KMS-11 (cell line): Measurements from ENCODE around the gene PRKAB1.

ENCODE experiments used
- H2AFZ ChIP-seq: fragments of 200-600 bp; sonication (generic); 2 replicates; pipeline ENCODE4 v1.6.1; 2016; ENCODE audit warnings: antibody characterized with exemption, mixed run types, low read depth
- H3K27ac ChIP-seq: fragments of 200-600 bp; sonication (generic); 2 replicates; pipeline ENCODE4 v1.6.1; 2016; ENCODE audit warnings: mild to moderate bottlenecking, mixed run types
- H3K27me3 ChIP-seq: fragments of 200-600 bp; sonication (generic); 2 replicates; pipeline ENCODE4 v1.6.1; 2017; ENCODE audit warnings: mild to moderate bottlenecking, low read depth, mixed run types, moderate library complexity; ENCODE audit not compliant: insufficient read depth
- H3K36me3 ChIP-seq: fragments of 200-600 bp; sonication (generic); 2 replicates; pipeline ENCODE4 v1.6.1; 2017; ENCODE audit warnings: mild to moderate bottlenecking, mixed run types; ENCODE audit not compliant: insufficient read depth
- H3K4me1 ChIP-seq: fragments of 200-600 bp; sonication (generic); 2 replicates; pipeline ENCODE4 v1.6.1; 2016; ENCODE audit warnings: mild to moderate bottlenecking, low read depth, mixed run types; ENCODE audit not compliant: poor library complexity, severe bottlenecking
- H3K4me2 ChIP-seq: fragments of 200-600 bp; sonication (generic); 2 replicates; pipeline ENCODE4 v1.7.0; 2016; ENCODE audit warnings: mild to moderate bottlenecking, mixed run types
- H3K4me3 ChIP-seq: fragments of 200-600 bp; sonication (generic); IDR thresholded peaks from 2 replicates; pipeline ENCODE4 v1.6.1; 2017; ENCODE audit warnings: low read depth, low read length, mixed read lengths; ENCODE audit not compliant: insufficient read depth
- H3K79me2 ChIP-seq: fragments of 200-600 bp; sonication (generic); 2 replicates; pipeline ENCODE4 v1.6.1; 2016; ENCODE audit warnings: low read depth, mixed run types; ENCODE audit not compliant: insufficient read depth
- H3K9ac ChIP-seq: fragments of 200-600 bp; sonication (generic); 2 replicates; pipeline ENCODE4 v1.6.1; 2016; ENCODE audit warnings: mild to moderate bottlenecking, mixed run types
- H4K20me1 ChIP-seq: fragments of 200-600 bp; sonication (generic); 2 replicates; pipeline ENCODE4 v1.6.1; 2016; ENCODE audit warnings: mild to moderate bottlenecking, mixed run types; ENCODE audit not compliant: insufficient read depth
- CTCF ChIP-seq: fragments of 200-600 bp; sonication (generic); conservative IDR thresholded peaks from 2 replicates; pipeline ENCODE4 v1.6.1; 2017; ENCODE audit warnings: low read depth, mild to moderate bottlenecking, antibody characterized with exemption, low read length, moderate library complexity, mixed read lengths

PRKAB1 gene

GRCh38 chr12:119720349-119720748 is 52.4 kb downstream of the PRKAB1 start:
- TF ChIP-seq CTCF: no peak

DNA sequence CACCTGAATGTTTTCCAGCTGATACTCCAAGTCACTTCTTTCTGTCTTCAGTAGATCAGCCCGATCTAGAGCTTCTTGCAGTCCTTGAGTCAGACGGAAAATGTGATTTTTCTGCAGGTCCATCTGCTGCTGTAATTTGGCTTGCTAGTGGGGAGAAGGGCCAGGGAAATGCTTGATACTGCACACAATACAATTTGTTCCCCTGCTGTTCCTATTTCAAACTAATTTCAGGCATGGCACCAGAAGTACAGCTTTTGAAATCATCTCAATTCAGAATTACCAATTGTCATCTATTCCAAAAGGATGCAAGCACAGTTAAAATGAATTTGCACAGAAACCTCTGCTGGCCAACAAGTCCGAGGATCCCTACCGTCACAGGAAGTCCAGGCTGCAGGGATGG is 53.4 kb downstream of the PRKAB1 start:
- no peak overlapping the region for H2AFZ ChIP-seq
- no peak overlapping the region for H3K4me3 ChIP-seq
- H3K4me1 ChIP-seq: no peaks in the 10 kb centered on the region
- no peaks in the 10 kb centered on the region for H3K79me2 ChIP-seq
- H4K20me1 ChIP-seq: no peaks in the 10 kb centered on the region
- no peak overlapping the region for H3K9ac ChIP-seq
- TF ChIP-seq CTCF: no peak
- H3K4me2 ChIP-seq: no peak overlapping the region
- no peaks in the 10 kb centered on the region for H3K36me3 ChIP-seq
- H3K27me3 ChIP-seq: no peaks in the 10 kb centered on the region
- H3K27ac ChIP-seq: no peak overlapping the region

More at GRCh38 chr12:119720349-119720748, 52.4 kb downstream of the PRKAB1 start:
- no peaks in the 10 kb centered on the region for H3K79me2 ChIP-seq
- no peaks in the 10 kb centered on the region for H3K36me3 ChIP-seq
- H3K27me3 ChIP-seq: no peaks in the 10 kb centered on the region
- no peak overlapping the region for H3K9ac ChIP-seq
- no peak overlapping the region for H3K4me2 ChIP-seq
- no peaks in the 10 kb centered on the region for H3K4me1 ChIP-seq
- no peaks in the 10 kb centered on the region for H4K20me1 ChIP-seq
- no peak overlapping the region for H3K4me3 ChIP-seq
- no peak overlapping the region for H3K27ac ChIP-seq
- H2AFZ ChIP-seq: no peak overlapping the region

GRCh38 chr12:119725523-119725922 is 57.6 kb downstream of the PRKAB1 start:
- Histone ChIP-seq H4K20me1 (no peaks in the 10 kb centered on the region), H3K36me3 (no peaks in the 10 kb centered on the region)

DNA sequence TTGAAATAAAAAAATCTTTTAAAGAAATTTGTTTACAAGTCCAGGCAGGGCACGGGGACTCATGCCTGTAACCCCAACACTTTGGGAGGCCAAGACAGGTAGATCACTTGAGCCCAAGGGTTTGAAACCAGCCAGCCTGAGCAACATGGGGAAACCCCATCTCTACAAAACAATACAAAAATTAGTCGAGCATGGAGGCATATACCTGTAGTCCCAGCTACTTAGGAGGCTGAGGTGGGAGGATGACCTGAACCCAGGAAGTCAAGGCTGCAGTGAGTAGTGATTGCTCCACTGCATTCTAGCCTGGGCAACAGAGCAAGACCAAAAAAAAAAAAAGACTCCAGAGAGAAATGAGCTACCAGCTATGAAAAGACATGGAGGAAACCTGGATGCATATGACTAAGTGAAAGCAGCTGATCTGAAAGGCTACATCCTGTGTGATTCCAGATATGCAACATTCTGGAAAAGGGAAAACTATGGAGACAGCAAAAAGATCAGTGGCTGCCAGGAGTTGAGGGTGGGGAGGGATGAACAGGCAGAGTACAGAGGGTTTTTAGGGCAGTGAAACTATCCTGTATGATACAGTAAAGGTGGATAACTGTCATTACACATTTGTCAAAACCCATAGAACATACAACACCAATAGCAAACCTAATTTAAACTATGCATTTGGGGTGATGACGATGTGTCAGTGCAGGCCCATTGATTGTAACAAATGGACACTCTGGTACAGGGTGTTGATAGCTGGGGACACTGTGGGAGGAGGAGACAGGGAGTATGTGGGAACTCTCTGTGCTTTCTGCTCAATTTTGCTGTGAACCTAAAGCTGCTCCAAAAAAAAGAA is 59.9 kb downstream of the PRKAB1 start:
- Histone ChIP-seq H3K9ac (no peak overlapping the region), H3K4me1 (no peaks in the 10 kb centered on the region), H2AFZ (no peak overlapping the region), H4K20me1 (no peaks in the 10 kb centered on the region), H3K36me3 (no peaks in the 10 kb centered on the region), H3K79me2 (no peaks in the 10 kb centered on the region), H3K4me2 (no peak overlapping the region), H3K27ac (no peak overlapping the region), H3K4me3 (no peak overlapping the region), H3K27me3 (no peaks in the 10 kb centered on the region)
- TF ChIP-seq CTCF: no peak

More at GRCh38 chr12:119725523-119725922, 57.6 kb downstream of the PRKAB1 start:
- no peak overlapping the region for H2AFZ ChIP-seq
- H3K4me3 ChIP-seq: no peak overlapping the region
- H3K4me1 ChIP-seq: no peaks in the 10 kb centered on the region
- H3K27ac ChIP-seq: no peak overlapping the region
- no peak for TF ChIP-seq CTCF
- no peak overlapping the region for H3K9ac ChIP-seq
- no peaks in the 10 kb centered on the region for H3K79me2 ChIP-seq
- H3K27me3 ChIP-seq: no peaks in the 10 kb centered on the region
- H3K4me2 ChIP-seq: no peak overlapping the region
